ENCODE data around the gene THSD7B.

THSD7B gene

GRCh38 chr2:137168552-137168951 lies 403.2 kb downstream of the THSD7B start:
- TF ChIP-seq CTCF (IDR thresholded peaks at IDR 0.05) = no peak

- TF ChIP-seq CTCF (IDR thresholded peaks at IDR 0.05) = no peak
These were observed 406.8 kb downstream of the THSD7B start for GRCh38 chr2:137172162-137172561.

GRCh38 chr2:137173463-137173862 lies 408.1 kb downstream of the THSD7B start:
- TF ChIP-seq CTCF (IDR thresholded peaks at IDR 0.05) = no peak

GRCh38 chr2:137175246-137175645 lies 409.9 kb downstream of the THSD7B start:
- TF ChIP-seq CTCF (IDR thresholded peaks at IDR 0.05) = no peak

- TF ChIP-seq CTCF (IDR thresholded peaks at IDR 0.05) = no peak
These were observed 413.6 kb downstream of the THSD7B start for GRCh38 chr2:137178951-137179377.

- TF ChIP-seq CTCF (IDR thresholded peaks at IDR 0.05) = no peak
These were observed 414.2 kb downstream of the THSD7B start for GRCh38 chr2:137179542-137179941.

GRCh38 chr2:137180012-137180411 lies 414.7 kb downstream of the THSD7B start:
- TF ChIP-seq CTCF (IDR thresholded peaks at IDR 0.05) = no peak

- TF ChIP-seq CTCF (IDR thresholded peaks at IDR 0.05) = no peak
These were observed 416.0 kb downstream of the THSD7B start for GRCh38 chr2:137181370-137181769.
